Measurements from ENCODE around the gene CCDC170. TPM values are rescaled to one million over a fixed set of nuclear protein-coding genes. Genes with fewer than 3 reads are reported as not detected.

Gene CCDC170
- total RNA-seq, 2 donors from 2014 or later: 1.3 to 1.7 TPM

- intact Hi-C loops (cut with DNase I): no loop called here
- no peak for DNase-seq (ENCODE audit: low spot score)
Observed at GRCh38 chr6:151592449-151593159, 98.8 kb downstream of the CCDC170 start.

DNA sequence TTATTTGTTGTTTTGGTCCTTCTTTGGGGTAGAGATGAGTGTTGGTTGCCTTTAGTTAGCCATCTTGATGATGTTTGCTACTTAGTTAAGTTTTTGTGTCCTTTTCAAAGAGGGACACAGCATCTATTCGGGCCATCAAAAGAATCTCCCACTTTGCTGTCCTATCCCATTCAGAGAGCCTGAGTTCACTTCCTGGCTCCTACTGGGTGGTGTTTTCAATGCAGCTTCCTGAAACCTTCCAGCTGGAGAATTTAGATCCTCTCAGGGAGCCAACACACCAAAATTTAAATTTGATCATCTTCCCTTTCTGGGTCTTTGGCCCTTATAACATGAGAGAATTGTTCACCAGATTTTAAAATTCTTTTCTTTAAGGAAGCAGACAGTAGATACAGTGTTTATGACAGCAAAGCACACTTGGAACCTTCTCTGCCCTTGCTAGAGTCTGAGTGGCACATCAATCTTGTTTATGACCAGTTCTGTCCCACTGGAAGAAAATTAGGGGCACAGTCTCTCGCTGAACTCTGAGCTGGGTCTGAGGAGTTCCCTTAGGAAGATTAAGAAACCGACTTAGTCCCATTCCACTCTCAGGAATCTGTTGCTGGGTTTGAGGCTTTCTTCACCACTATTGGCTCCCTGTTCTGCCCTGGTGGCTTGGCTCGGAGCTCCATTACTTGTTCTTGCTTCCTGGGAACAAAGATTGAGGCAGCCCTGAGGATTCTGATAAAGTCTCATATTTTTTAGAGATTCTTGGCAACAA, 115.5 kb downstream of the CCDC170 start:
- no peak for DNase-seq (ENCODE audit: low spot score)
- intact Hi-C loops (cut with DNase I): no loop called here

DNA sequence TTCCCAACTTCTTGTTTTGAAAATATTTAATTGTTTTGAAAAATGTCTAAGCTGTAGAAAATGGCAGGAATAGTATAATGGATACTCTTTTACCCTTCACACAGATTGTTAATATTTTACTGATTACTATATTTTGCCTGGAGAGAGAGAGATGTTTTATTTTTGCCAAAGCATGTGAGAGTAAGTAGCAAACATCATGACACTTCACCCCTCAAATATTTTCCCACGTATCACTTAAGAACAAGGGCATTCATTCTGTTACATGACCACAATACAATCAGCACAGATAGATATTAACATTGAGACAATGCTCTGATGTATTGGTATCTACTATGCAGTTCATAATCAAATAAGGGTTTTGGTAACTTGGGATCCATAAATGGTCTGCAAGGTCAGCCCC, 116.5 kb downstream of the CCDC170 start:
- intact Hi-C loops (cut with DNase I): no loop called here
- no peak for DNase-seq (ENCODE audit: low spot score)

DNA sequence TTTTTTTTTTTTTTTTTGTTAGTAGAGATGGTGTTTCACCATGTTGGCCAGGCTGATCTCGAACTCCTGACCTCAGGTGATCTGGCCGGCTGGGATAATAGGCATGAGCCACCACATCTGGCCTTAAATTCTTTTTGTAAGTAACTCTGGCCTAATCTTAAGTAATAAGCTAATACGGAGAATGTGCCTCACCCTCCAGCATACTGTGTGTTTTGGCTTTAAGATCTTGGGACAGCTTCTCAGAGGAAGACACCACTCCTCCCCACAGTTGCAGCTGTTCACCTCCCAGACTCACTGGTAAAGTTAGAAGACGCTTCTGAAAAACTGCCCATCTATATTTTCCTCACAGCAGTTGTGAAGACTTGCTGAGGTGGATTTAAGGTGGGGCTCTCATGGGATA, 120.8 kb downstream of the CCDC170 start:
- no peak for DNase-seq (ENCODE audit: low spot score)
- intact Hi-C loops (cut with DNase I): no loop called here

- intact Hi-C loops (cut with DNase I): no loop called here
- no peak for DNase-seq (ENCODE audit: low spot score)
Observed at GRCh38 chr6:151616091-151616513, 122.3 kb downstream of the CCDC170 start.

DNA sequence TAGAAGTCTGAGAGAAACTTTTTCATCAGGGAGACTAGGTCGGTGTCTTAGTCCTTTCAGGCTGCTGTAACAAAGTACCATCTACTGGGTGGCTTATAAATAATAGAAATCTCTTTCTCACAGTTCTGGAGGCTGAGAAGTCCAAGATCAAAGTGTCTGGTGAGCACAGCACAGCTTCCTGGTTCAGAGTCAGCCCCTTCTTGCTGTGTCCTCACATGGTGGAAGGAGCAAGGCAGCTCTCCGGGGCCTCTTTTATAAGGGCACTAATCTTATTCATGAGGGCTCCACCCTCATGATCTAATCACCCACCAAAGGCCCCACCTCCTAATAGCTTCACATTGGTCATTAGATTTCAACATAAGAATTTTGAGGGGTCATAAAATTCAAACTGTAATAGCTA, 122.8 kb downstream of the CCDC170 start:
- intact Hi-C loops (cut with DNase I): no loop called here
- DNase-seq (ENCODE audit: low spot score): no peak

GRCh38 chr6:151617539-151617938, 123.7 kb downstream of the CCDC170 start:
- no peak for DNase-seq (ENCODE audit: low spot score)
- intact Hi-C loops (cut with DNase I): no loop called here

GRCh38 chr6:151618717-151619116, 124.9 kb downstream of the CCDC170 start:
- DNase-seq (ENCODE audit: low spot score): no peak
- intact Hi-C loops (cut with DNase I): no loop called here

- DNase-seq (ENCODE audit: low spot score): no peak
- intact Hi-C loops (cut with DNase I): no loop called here
Observed at GRCh38 chr6:151620179-151620578, 126.4 kb downstream of the CCDC170 start.

GRCh38 chr6:151624071-151624470, 130.3 kb downstream of the CCDC170 start:
- intact Hi-C loops (cut with DNase I): no loop called here
- DNase-seq (ENCODE audit: low spot score): no peak

DNA sequence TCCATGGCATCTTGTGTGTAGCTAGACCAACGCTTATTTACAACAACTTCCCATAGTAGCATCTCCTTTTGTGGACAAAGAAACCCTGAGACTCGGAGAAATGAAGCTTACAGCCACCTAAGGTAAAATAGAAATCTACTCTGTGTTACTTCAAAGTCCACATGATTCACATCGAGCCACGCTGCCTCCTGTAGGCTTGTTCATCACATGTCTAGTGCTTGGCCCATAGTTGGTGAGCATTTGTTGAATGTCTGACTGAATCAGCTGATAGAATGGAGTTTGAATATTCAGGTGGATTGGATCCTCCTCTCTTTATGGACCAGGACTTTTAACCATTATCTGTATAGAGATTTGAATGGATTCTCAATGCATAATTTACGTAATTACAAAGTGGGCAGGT, 130.7 kb downstream of the CCDC170 start:
- intact Hi-C loops (cut with DNase I): no loop called here
- DNase-seq (ENCODE audit: low spot score): no peak

- DNase-seq (ENCODE audit: low spot score): no peak
- intact Hi-C loops (cut with DNase I): no loop called here
Observed at GRCh38 chr6:151624900-151625536, 131.2 kb downstream of the CCDC170 start.

- intact Hi-C loops (cut with DNase I): no loop called here
- DNase-seq (ENCODE audit: low spot score): no peak
Observed at GRCh38 chr6:151627689-151628444, 134.1 kb downstream of the CCDC170 start.

- no peak for DNase-seq (ENCODE audit: low spot score)
Observed at GRCh38 chr6:151629791-151630190, 136.0 kb downstream of the CCDC170 start.

DNA sequence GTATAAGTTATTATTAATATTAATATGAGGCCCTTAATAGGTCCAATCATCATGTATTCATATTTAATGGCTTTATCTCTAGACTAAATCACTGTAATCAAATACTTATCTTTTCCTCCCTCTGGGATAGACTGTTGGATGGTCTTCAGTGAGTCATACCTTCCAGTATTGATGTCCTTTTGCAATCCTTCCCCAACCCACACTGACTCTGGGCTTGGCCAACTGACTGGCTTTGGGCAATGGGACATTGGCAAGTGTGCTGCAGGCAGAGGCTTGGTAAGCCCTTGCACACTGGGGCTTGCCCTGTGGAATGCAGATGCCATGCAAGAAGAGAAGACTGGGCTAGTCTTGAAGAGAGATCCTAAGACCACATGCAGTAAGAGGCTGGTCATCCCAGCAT, 136.6 kb downstream of the CCDC170 start:
- DNase-seq (ENCODE audit: low spot score): no peak
- intact Hi-C loops (cut with DNase I): no loop called here

More at GRCh38 chr6:151629791-151630190, 136.0 kb downstream of the CCDC170 start:
- intact Hi-C loops (cut with DNase I): no loop called here

DNA sequence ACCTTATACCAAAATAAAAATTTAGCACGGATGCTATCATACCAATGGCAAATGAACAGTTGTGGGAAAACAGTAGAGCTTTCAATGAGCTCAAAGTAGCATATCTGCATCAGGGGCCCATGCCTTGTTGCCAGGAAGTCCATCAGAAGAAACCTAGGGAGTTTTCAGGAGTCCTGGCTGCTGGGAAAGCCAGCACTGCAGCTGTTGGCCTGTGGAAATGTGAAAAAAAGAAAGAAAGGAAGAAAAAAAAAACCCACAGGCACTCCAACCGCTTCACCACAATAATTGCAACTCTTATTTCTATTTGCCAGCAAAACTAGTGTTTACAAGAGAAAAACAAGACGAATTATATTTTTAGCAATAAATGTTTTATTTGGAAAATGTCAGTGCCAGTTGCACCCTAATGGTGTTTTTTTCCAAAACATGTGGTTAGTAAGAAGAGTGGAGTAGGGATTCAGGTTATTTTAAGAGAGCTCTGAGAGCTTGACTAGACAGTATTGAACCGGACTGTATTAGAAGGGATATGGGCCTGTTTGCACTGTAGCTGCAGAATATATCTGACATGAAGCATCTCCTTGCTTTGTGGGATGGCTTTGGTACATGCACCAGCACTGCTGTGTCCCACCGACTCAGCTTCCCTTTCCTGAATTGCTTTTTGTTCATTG, 137.3 kb downstream of the CCDC170 start:
- intact Hi-C loops (cut with DNase I): no loop called here
- no peak for DNase-seq (ENCODE audit: low spot score)

DNA sequence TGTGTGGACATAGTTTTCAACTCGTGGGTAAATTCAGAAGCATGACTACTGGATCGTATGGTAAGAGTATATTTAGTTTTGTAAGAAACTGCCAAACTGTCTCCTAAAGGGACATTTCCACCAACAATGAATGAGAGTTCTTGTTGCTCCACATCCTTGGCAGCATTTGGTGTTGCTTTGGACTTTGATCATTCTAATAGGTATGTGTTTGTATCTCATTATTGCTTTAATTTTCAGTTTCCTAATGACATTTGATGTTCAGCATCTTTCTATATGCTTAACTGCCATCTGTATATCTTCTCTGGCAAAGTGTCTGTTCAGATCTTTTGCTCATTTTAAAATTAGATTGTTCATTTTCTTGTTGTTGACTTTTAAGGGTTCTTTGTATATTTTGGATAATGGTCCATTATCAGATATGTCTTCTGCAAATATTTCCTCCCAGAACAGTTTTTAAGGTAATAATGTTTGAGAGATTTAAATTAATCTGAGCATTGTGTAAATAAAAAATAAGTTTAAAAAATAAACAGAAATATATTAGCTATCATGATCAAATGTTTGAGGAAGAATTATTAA, 138.7 kb downstream of the CCDC170 start:
- intact Hi-C loops (cut with DNase I): no loop called here
- DNase-seq (ENCODE audit: low spot score): no peak

- DNase-seq (ENCODE audit: low spot score): no peak
- intact Hi-C loops (cut with DNase I): no loop called here
Observed at GRCh38 chr6:151633526-151634335, 139.9 kb downstream of the CCDC170 start.

Data from posterior vena cava (tissue), 2 donors.